A673 (cell line): ENCODE results near the gene CTNNA3.

ENCODE experiments used
- CTCF ChIP-seq: fragments of 300-800, 200-600 bp; sonication (generic); conservative IDR thresholded peaks from 2 replicates; pipeline ENCODE4 v1.5.1; 2017; ENCODE audit warnings: low read depth, mild to moderate bottlenecking, antibody characterized with exemption, low read length, moderate library complexity, mixed read lengths
- EZH2 ChIP-seq: fragments of 200-600 bp; sonication (generic); IDR thresholded peaks from 2 replicates; pipeline ENCODE4 v1.6.1; 2017; ENCODE audit warnings: borderline replicate concordance, low read depth, mild to moderate bottlenecking, mixed read lengths, antibody characterized with exemption, low read length; ENCODE audit not compliant: poor library complexity, severe bottlenecking

GRCh38 chr10:67302701-67303100 lies 393.3 kb downstream of the CTNNA3 start:
- TF ChIP-seq CTCF (no peak), EZH2 (no peak)
